ENCODE data around the gene SLC35F3.

GRCh38 chr1:233959102-233959501 lies 54.6 kb downstream of the SLC35F3 start:
- TF ChIP-seq ZNF512 (CRISPR knock-in tag; IDR thresholded peaks at IDR 0.05; ENCODE audit: borderline replicate concordance) (no peak), KAT7 (CRISPR knock-in tag; IDR thresholded peaks at IDR 0.05; ENCODE audit: borderline replicate concordance) (no peak), CREB1 (CRISPR knock-in tag; IDR thresholded peaks at IDR 0.05) (no peak), RELA (CRISPR knock-in tag; IDR thresholded peaks at IDR 0.05; ENCODE audit: borderline replicate concordance) (no peak), TCF7 (CRISPR knock-in tag; IDR thresholded peaks at IDR 0.05; ENCODE audit: low read depth) (no peak), TP53 (CRISPR knock-in tag; IDR thresholded peaks at IDR 0.05) (no peak)
- TF ChIP-seq, protein P1, sequence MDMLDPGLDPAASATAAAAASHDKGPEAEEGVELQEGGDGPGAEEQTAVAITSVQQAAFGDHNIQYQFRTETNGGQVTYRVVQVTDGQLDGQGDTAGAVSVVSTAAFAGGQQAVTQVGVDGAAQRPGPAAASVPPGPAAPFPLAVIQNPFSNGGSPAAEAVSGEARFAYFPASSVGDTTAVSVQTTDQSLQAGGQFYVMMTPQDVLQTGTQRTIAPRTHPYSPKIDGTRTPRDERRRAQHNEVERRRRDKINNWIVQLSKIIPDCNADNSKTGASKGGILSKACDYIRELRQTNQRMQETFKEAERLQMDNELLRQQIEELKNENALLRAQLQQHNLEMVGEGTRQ (CRISPR knock-in tag; IDR thresholded peaks at IDR 0.05) = no peak
- TF ChIP-seq, protein P2, sequence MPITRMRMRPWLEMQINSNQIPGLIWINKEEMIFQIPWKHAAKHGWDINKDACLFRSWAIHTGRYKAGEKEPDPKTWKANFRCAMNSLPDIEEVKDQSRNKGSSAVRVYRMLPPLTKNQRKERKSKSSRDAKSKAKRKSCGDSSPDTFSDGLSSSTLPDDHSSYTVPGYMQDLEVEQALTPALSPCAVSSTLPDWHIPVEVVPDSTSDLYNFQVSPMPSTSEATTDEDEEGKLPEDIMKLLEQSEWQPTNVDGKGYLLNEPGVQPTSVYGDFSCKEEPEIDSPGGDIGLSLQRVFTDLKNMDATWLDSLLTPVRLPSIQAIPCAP (CRISPR knock-in tag; IDR thresholded peaks at IDR 0.05) = no peak
- TF ChIP-seq, protein P3, sequence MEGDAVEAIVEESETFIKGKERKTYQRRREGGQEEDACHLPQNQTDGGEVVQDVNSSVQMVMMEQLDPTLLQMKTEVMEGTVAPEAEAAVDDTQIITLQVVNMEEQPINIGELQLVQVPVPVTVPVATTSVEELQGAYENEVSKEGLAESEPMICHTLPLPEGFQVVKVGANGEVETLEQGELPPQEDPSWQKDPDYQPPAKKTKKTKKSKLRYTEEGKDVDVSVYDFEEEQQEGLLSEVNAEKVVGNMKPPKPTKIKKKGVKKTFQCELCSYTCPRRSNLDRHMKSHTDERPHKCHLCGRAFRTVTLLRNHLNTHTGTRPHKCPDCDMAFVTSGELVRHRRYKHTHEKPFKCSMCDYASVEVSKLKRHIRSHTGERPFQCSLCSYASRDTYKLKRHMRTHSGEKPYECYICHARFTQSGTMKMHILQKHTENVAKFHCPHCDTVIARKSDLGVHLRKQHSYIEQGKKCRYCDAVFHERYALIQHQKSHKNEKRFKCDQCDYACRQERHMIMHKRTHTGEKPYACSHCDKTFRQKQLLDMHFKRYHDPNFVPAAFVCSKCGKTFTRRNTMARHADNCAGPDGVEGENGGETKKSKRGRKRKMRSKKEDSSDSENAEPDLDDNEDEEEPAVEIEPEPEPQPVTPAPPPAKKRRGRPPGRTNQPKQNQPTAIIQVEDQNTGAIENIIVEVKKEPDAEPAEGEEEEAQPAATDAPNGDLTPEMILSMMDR (IDR thresholded peaks at IDR 0.05) = no peak
- TF ChIP-seq, protein P4, sequence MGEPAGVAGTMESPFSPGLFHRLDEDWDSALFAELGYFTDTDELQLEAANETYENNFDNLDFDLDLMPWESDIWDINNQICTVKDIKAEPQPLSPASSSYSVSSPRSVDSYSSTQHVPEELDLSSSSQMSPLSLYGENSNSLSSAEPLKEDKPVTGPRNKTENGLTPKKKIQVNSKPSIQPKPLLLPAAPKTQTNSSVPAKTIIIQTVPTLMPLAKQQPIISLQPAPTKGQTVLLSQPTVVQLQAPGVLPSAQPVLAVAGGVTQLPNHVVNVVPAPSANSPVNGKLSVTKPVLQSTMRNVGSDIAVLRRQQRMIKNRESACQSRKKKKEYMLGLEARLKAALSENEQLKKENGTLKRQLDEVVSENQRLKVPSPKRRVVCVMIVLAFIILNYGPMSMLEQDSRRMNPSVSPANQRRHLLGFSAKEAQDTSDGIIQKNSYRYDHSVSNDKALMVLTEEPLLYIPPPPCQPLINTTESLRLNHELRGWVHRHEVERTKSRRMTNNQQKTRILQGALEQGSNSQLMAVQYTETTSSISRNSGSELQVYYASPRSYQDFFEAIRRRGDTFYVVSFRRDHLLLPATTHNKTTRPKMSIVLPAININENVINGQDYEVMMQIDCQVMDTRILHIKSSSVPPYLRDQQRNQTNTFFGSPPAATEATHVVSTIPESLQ (CRISPR knock-in tag; IDR thresholded peaks at IDR 0.05) = no peak
- TF ChIP-seq, protein P5, sequence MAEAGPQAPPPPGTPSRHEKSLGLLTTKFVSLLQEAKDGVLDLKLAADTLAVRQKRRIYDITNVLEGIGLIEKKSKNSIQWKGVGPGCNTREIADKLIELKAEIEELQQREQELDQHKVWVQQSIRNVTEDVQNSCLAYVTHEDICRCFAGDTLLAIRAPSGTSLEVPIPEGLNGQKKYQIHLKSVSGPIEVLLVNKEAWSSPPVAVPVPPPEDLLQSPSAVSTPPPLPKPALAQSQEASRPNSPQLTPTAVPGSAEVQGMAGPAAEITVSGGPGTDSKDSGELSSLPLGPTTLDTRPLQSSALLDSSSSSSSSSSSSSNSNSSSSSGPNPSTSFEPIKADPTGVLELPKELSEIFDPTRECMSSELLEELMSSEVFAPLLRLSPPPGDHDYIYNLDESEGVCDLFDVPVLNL (CRISPR knock-in tag; IDR thresholded peaks at IDR 0.05; ENCODE audit: borderline replicate concordance, low read depth) = no peak
